ENCODE results near the gene PCK2. TPM values are rescaled to one million over a fixed set of nuclear protein-coding genes. Genes with fewer than 3 reads are reported as not detected.

The PCK2 gene
- total and polyA plus RNA-seq, 2 of the 13 experiments (the other 11 are each of a cell fraction or from before 2014, with no cell fraction given), result 129 to 272 TPM

DNA sequence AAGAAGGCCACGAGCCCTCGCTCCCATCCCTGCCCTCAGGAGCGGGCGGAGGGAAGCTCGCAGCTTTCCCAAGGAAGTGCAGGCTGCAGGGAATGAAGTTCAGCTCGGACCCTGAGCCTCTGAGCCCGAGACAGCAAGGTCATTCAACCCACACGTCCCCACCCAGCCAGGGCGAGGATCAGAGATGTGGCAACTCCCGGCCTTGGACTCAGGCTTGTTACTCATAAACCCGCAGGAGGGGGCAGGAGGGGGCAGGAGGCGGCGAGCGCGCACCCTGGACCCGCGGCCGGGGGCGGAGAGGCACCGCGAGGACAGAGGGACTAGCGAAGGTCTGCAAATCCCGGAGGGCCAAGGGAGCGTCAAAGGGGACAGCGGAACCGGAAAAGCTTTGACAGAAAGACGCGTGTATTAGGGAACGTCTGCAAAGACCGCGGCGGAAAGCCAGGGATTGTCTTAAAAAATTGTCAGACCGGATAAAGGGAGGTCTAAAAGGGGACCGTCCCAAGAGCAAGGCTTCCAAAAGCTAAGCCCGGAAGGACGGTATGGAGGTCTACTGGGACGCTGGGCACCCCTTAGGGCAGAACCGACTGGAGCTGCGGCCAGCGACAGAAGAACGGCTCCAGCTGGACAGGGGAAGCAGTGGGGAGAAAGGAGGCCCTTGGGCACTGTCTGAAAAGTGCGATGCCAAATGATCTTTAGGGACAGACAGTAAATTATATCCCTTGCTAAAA is 19.9 kb downstream of the PCK2 start (continued):
- TF ChIP-seq ZNF773 (CRISPR knock-in tag; IDR thresholded peaks at IDR 0.05; ENCODE audit: borderline replicate concordance) (peak; percentile 84; the same call in 1 of the 2 replicates), RFX3 (CRISPR knock-in tag; IDR thresholded peaks at IDR 0.05) (peak; percentile 11; the same call in 1 of the 2 replicates), IKZF1 (IDR thresholded peaks at IDR 0.05) (no peak), TBX3 (IDR thresholded peaks at IDR 0.05; ENCODE audit: borderline replicate concordance) (peak; percentile 88; the same call in 1 of the 2 replicates), SOX13 (IDR thresholded peaks at IDR 0.05) (peak; percentile 75), SOX13 (CRISPR knock-in tag; conservative IDR thresholded peaks at IDR 0.05 in 1 of 2, IDR thresholded peaks at IDR 0.05 in 1 of 2) (peak; percentile 90 to 99), SRSF4 (IDR thresholded peaks at IDR 0.05; ENCODE audit: low read depth, low read length, poor library complexity, severe bottlenecking) (no peak), MIER3 (CRISPR knock-in tag; IDR thresholded peaks at IDR 0.05; ENCODE audit: borderline replicate concordance) (peak; percentile 99), BORCS8-MEF2B (CRISPR knock-in tag; IDR thresholded peaks at IDR 0.05) (peak; percentile 99), ZNF607 (CRISPR knock-in tag; IDR thresholded peaks at IDR 0.05; ENCODE audit: borderline replicate concordance) (peak; percentile 91), MAFK (conservative IDR thresholded peaks at IDR 0.05 in 1 of 2, IDR thresholded peaks at IDR 0.05 in 1 of 2; ENCODE audit: low read length in 2 of 2) (peak in 1 of 2 experiments; percentile 1; a peak in 1 of 4 replicates), ARID2 (CRISPR knock-in tag; IDR thresholded peaks at IDR 0.05; ENCODE audit: borderline replicate concordance) (peak; percentile 97), ZNF382 (CRISPR knock-in tag; IDR thresholded peaks at IDR 0.05; ENCODE audit: borderline replicate concordance) (no peak)
- TF ChIP-seq, protein P1, sequence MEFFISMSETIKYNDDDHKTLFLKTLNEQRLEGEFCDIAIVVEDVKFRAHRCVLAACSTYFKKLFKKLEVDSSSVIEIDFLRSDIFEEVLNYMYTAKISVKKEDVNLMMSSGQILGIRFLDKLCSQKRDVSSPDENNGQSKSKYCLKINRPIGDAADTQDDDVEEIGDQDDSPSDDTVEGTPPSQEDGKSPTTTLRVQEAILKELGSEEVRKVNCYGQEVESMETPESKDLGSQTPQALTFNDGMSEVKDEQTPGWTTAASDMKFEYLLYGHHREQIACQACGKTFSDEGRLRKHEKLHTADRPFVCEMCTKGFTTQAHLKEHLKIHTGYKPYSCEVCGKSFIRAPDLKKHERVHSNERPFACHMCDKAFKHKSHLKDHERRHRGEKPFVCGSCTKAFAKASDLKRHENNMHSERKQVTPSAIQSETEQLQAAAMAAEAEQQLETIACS (CRISPR knock-in tag; IDR thresholded peaks at IDR 0.05), result peak; percentile 83
- TF ChIP-seq, protein P2, sequence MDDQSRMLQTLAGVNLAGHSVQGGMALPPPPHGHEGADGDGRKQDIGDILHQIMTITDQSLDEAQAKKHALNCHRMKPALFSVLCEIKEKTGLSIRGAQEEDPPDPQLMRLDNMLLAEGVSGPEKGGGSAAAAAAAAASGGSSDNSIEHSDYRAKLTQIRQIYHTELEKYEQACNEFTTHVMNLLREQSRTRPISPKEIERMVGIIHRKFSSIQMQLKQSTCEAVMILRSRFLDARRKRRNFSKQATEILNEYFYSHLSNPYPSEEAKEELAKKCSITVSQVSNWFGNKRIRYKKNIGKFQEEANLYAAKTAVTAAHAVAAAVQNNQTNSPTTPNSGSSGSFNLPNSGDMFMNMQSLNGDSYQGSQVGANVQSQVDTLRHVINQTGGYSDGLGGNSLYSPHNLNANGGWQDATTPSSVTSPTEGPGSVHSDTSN (CRISPR knock-in tag; IDR thresholded peaks at IDR 0.05; ENCODE audit: borderline replicate concordance), result peak; percentile 2; the same call in 1 of the 2 replicates
- TF ChIP-seq, protein P3, sequence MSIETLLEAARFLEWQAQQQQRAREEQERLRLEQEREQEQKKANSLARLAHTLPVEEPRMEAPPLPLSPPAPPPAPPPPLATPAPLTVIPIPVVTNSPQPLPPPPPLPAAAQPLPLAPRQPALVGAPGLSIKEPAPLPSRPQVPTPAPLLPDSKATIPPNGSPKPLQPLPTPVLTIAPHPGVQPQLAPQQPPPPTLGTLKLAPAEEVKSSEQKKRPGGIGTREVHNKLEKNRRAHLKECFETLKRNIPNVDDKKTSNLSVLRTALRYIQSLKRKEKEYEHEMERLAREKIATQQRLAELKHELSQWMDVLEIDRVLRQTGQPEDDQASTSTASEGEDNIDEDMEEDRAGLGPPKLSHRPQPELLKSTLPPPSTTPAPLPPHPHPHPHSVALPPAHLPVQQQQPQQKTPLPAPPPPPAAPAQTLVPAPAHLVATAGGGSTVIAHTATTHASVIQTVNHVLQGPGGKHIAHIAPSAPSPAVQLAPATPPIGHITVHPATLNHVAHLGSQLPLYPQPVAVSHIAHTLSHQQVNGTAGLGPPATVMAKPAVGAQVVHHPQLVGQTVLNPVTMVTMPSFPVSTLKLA (IDR thresholded peaks at IDR 0.05), result peak; percentile 74
- TF ChIP-seq, protein P4, sequence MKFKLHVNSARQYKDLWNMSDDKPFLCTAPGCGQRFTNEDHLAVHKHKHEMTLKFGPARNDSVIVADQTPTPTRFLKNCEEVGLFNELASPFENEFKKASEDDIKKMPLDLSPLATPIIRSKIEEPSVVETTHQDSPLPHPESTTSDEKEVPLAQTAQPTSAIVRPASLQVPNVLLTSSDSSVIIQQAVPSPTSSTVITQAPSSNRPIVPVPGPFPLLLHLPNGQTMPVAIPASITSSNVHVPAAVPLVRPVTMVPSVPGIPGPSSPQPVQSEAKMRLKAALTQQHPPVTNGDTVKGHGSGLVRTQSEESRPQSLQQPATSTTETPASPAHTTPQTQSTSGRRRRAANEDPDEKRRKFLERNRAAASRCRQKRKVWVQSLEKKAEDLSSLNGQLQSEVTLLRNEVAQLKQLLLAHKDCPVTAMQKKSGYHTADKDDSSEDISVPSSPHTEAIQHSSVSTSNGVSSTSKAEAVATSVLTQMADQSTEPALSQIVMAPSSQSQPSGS (CRISPR knock-in tag; IDR thresholded peaks at IDR 0.05), result peak; percentile 97
- TF ChIP-seq, protein P5, sequence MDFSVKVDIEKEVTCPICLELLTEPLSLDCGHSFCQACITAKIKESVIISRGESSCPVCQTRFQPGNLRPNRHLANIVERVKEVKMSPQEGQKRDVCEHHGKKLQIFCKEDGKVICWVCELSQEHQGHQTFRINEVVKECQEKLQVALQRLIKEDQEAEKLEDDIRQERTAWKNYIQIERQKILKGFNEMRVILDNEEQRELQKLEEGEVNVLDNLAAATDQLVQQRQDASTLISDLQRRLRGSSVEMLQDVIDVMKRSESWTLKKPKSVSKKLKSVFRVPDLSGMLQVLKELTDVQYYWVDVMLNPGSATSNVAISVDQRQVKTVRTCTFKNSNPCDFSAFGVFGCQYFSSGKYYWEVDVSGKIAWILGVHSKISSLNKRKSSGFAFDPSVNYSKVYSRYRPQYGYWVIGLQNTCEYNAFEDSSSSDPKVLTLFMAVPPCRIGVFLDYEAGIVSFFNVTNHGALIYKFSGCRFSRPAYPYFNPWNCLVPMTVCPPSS (IDR thresholded peaks at IDR 0.05), result no peak
- TF ChIP-seq, protein P6, sequence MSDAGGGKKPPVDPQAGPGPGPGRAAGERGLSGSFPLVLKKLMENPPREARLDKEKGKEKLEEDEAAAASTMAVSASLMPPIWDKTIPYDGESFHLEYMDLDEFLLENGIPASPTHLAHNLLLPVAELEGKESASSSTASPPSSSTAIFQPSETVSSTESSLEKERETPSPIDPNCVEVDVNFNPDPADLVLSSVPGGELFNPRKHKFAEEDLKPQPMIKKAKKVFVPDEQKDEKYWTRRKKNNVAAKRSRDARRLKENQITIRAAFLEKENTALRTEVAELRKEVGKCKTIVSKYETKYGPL (CRISPR knock-in tag; IDR thresholded peaks at IDR 0.05), result peak; percentile 83
- TF ChIP-seq, protein P7, sequence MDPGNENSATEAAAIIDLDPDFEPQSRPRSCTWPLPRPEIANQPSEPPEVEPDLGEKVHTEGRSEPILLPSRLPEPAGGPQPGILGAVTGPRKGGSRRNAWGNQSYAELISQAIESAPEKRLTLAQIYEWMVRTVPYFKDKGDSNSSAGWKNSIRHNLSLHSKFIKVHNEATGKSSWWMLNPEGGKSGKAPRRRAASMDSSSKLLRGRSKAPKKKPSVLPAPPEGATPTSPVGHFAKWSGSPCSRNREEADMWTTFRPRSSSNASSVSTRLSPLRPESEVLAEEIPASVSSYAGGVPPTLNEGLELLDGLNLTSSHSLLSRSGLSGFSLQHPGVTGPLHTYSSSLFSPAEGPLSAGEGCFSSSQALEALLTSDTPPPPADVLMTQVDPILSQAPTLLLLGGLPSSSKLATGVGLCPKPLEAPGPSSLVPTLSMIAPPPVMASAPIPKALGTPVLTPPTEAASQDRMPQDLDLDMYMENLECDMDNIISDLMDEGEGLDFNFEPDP (CRISPR knock-in tag; conservative IDR thresholded peaks at IDR 0.05), result no peak
